OCI-LY1 (cell line): ENCODE measurements around the gene CFAP61.

Experiments used
- EZH2 ChIP-seq: fragments of 200-600 bp; sonication (generic), shearing (Covaris generic); IDR thresholded peaks from 2 replicates; pipeline ENCODE4 v1.8.0; 2017; ENCODE audit warnings: borderline replicate concordance, mixed run types, mild to moderate bottlenecking, antibody characterized with exemption, low read length, moderate library complexity, mixed read lengths
- TF ChIP-seq, protein P1 (sequence below): fragments of 200-600 bp; sonication (generic), shearing (Covaris generic); IDR thresholded peaks from 2 replicates; pipeline ENCODE4 v1.5.1; 2017; ENCODE audit warnings: mild to moderate bottlenecking, antibody characterized with exemption, low read length, moderate library complexity, mixed read lengths

DNA sequence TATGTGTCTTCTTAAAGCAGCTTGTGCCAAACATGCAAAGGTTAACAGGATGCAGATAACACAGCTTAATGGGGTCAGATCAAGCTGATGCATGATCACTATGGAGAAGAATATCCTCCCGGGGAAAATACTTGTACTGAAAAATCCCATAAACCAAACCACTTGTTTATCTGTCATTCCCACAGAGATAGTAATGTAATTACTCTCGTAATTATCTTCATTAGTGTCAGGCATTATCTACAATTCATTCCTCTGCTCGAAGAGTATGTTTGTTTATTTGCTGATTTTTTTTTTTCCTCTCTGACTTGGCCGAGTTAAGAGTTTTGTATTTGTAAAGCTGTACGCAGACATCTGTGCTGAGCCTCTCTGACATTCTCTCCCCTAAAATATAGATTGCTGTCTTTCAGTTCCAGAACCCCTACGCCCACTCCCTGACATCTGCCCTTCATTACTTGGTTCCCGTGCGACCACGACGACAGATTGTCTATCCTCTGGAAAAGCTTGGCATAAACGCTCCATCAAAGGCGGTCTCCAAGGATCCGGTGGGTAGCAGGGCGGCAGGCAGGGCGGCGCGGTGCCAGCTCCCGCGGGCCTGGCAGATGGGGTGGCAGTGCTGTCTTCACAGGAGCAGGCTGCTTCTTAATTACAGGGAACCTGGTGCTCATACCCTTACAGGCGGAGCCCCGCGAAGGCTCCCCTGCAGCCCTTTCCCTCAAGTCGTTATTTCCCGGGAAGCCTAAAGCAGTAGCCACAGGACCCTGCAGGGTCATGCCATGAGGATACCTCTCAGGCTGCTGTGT is 147.2 kb downstream of the CFAP61 start:
- TF ChIP-seq EZH2, result no peak
- TF ChIP-seq, protein P1, sequence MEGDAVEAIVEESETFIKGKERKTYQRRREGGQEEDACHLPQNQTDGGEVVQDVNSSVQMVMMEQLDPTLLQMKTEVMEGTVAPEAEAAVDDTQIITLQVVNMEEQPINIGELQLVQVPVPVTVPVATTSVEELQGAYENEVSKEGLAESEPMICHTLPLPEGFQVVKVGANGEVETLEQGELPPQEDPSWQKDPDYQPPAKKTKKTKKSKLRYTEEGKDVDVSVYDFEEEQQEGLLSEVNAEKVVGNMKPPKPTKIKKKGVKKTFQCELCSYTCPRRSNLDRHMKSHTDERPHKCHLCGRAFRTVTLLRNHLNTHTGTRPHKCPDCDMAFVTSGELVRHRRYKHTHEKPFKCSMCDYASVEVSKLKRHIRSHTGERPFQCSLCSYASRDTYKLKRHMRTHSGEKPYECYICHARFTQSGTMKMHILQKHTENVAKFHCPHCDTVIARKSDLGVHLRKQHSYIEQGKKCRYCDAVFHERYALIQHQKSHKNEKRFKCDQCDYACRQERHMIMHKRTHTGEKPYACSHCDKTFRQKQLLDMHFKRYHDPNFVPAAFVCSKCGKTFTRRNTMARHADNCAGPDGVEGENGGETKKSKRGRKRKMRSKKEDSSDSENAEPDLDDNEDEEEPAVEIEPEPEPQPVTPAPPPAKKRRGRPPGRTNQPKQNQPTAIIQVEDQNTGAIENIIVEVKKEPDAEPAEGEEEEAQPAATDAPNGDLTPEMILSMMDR, result no peak
